Ectodermal cell (in vitro differentiated cells): ENCODE measurements around the gene DDX31.

Experiments used
- H3K27ac ChIP-seq: 2 replicates; pipeline ENCODE4 v1.7.0; 2013; ENCODE audit warnings: mild to moderate bottlenecking, low read depth, low read length; ENCODE audit not compliant: insufficient read depth, poor library complexity, severe bottlenecking
- H3K27me3 ChIP-seq: 2 replicates; pipeline ENCODE4 v1.7.0; 2013; ENCODE audit warnings: mild to moderate bottlenecking, low read length; ENCODE audit not compliant: insufficient read depth, control insufficient read depth, poor library complexity, severe bottlenecking
- H3K36me3 ChIP-seq: one replicate; pipeline ENCODE4 v1.7.0; 2013; ENCODE audit warnings: low read length; ENCODE audit not compliant: control insufficient read depth, insufficient read depth
- H3K4me1 ChIP-seq: one replicate; pipeline ENCODE4 v1.7.0; 2013; ENCODE audit warnings: low read length; ENCODE audit not compliant: control insufficient read depth, insufficient read depth
- H3K4me3 ChIP-seq: 2 replicates; pipeline ENCODE4 v1.7.0; 2013; ENCODE audit warnings: low read depth, low read length, control low read depth; ENCODE audit not compliant: insufficient read depth
- H3K9me3 ChIP-seq: 2 replicates; pipeline ENCODE4 v1.7.0; 2013; ENCODE audit warnings: mild to moderate bottlenecking, low read length, moderate library complexity; ENCODE audit not compliant: control insufficient read depth
- WGBS, 2 experiments: methylation state at CpG; one replicate each; pipeline ENCODE4 v1.1.7; 2013; ENCODE audit warnings: missing lambda C conversion rate in 2 of 2; 5-methylcytosine and 5-hydroxymethylcytosine counted together

DDX31 gene

DNA sequence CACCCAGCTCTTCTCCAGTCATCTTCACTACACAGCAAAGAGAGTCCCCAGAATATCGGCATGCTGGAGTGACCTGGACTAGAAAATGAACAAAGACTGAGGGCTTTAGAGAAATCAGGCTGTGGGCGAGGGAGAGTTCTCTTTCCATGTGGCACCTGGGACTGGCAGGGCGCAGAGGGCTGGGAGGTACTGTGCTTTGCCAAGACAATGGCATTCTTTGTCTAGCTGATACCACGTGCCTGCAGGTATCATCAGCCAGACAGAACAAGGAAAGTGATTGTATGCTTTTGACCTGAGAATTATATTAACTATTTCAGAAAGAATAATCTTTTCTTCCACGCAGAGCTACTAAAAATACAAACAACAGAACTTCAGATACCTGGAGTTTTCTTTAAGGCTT lies 30.5 kb downstream of the DDX31 start:
- Histone ChIP-seq H3K27me3 (no peaks in the 10 kb centered on the region), H3K4me1 (no peaks in the 10 kb centered on the region), H3K9me3 (no peaks in the 10 kb centered on the region), H3K4me3 (no peak overlapping the region), H3K27ac (no peak overlapping the region), H3K36me3 (peaks cover 11% of the 10 kb centered on the region)
- 94 to 99% methylated on average over 3 to 5 of the region's 5 CpGs for WGBS, 2 experiments

- WGBS, 2 experiments, result 95% methylated on average over 5 of the region's 5 CpGs
Observed at GRCh38 chr9:132638240-132638639, 31.5 kb downstream of the DDX31 start.

DNA sequence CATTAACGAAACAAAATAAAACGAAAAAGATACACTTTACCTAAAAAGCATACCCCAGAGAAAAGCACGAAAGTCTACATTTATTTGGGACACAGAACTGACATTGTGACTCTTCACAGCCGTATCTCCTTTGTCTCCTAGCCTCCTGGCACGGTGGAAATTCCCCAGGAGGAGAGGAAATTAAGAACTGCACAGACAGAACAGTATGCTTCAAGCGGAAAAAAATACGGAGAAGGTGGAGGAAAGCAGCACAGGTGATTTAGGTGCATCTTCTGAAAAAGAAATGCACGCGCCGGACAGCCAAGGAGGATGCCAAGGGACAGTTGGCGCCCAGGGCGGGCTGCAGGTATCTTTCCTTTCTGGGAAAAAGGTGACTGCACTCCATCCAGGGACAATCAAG lies 32.0 kb downstream of the DDX31 start:
- peaks cover 5% of the 10 kb centered on the region for H3K36me3 ChIP-seq
- H3K27me3 ChIP-seq, result no peaks in the 10 kb centered on the region
- H3K4me1 ChIP-seq, result no peaks in the 10 kb centered on the region
- 94 to 96% methylated on average over 12 of the region's 12 CpGs for WGBS, 2 experiments
- H3K9me3 ChIP-seq, result no peaks in the 10 kb centered on the region
- no peak overlapping the region for H3K4me3 ChIP-seq
- no peak overlapping the region for H3K27ac ChIP-seq

More at GRCh38 chr9:132638240-132638639, 31.5 kb downstream of the DDX31 start:
- Histone ChIP-seq H3K4me3 (no peak overlapping the region), H3K27ac (no peak overlapping the region), H3K36me3 (peaks cover 7% of the 10 kb centered on the region), H3K4me1 (no peaks in the 10 kb centered on the region), H3K27me3 (no peaks in the 10 kb centered on the region), H3K9me3 (no peaks in the 10 kb centered on the region)

GRCh38 chr9:132637351-132637750 lies 32.4 kb downstream of the DDX31 start:
- Histone ChIP-seq H3K36me3 (peaks cover 5% of the 10 kb centered on the region), H3K4me3 (no peak overlapping the region), H3K4me1 (no peaks in the 10 kb centered on the region), H3K27ac (no peak overlapping the region), H3K9me3 (no peaks in the 10 kb centered on the region), H3K27me3 (no peaks in the 10 kb centered on the region)
- WGBS, 2 experiments, result 94 to 95% methylated on average over 12 of the region's 12 CpGs

- no peaks in the 10 kb centered on the region for H3K4me1 ChIP-seq
- peaks cover 13% of the 10 kb centered on the region for H3K36me3 ChIP-seq
Observed at GRCh38 chr9:132634327-132634726, 35.5 kb downstream of the DDX31 start.

DNA sequence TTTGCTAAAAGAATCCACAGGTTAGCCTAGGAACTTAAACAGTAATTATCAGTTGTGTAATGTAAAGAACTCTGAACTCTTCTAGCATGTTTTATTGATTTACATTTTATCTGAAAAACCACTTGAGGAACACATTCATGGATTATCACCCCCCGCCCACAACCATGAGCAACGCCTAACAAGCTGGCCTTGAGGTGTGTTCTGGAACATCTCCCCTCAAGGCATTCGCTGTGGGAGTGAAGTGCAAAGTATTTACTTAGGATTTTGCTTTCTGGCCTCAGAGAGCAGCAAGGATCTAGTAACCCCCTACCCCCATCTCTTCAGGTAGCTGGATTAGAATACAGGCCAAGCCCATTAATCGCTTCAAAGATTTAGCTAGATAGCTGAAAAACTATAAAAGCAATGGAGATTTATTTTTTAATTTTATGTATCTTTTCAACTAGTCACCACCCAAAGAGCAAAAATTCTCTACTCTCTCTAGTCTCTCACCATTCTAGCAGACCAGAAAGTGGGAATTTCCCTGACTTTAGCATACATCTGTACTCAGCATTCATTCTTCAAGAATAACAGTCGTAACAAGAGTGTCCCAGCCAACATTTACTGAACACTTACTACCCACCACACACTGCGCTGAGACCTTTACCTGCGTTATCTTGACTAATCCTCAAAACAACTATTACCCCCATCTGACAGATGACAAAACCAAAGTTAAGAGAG lies 37.2 kb downstream of the DDX31 start:
- peaks cover 16% of the 10 kb centered on the region for H3K36me3 ChIP-seq
- H3K27me3 ChIP-seq, result no peaks in the 10 kb centered on the region
- H3K9me3 ChIP-seq, result no peaks in the 10 kb centered on the region
- 92 to 96% methylated on average over 5 to 7 of the region's 7 CpGs for WGBS, 2 experiments
- H3K27ac ChIP-seq, result no peak overlapping the region
- no peak overlapping the region for H3K4me3 ChIP-seq
- H3K4me1 ChIP-seq, result no peaks in the 10 kb centered on the region

More at GRCh38 chr9:132634327-132634726, 35.5 kb downstream of the DDX31 start:
- no peak overlapping the region for H3K27ac ChIP-seq
- no peaks in the 10 kb centered on the region for H3K27me3 ChIP-seq
- no peaks in the 10 kb centered on the region for H3K9me3 ChIP-seq
- no peak overlapping the region for H3K4me3 ChIP-seq
- 94 to 96% methylated on average over 3 of the region's 3 CpGs for whole genome bisulfite sequencing, 2 experiments

GRCh38 chr9:132631685-132632084 lies 38.1 kb downstream of the DDX31 start:
- no peak overlapping the region for H3K4me3 ChIP-seq
- H3K9me3 ChIP-seq, result no peaks in the 10 kb centered on the region
- H3K36me3 ChIP-seq, result peaks cover 18% of the 10 kb centered on the region
- H3K27me3 ChIP-seq, result no peaks in the 10 kb centered on the region
- 92 to 94% methylated on average over 7 of the region's 7 CpGs for WGBS, 2 experiments
- no peak overlapping the region for H3K27ac ChIP-seq
- no peaks in the 10 kb centered on the region for H3K4me1 ChIP-seq

- H3K27ac ChIP-seq, result no peak overlapping the region
- H3K36me3 ChIP-seq, result peaks cover 18% of the 10 kb centered on the region
- H3K4me3 ChIP-seq, result no peak overlapping the region
- H3K9me3 ChIP-seq, result no peaks in the 10 kb centered on the region
- no peaks in the 10 kb centered on the region for H3K27me3 ChIP-seq
- WGBS, 2 experiments, result 96% methylated on average over 5 of the region's 5 CpGs
- no peaks in the 10 kb centered on the region for H3K4me1 ChIP-seq
Observed at GRCh38 chr9:132631280-132631679, 38.5 kb downstream of the DDX31 start.

GRCh38 chr9:132630811-132631210 lies 39.0 kb downstream of the DDX31 start:
- Histone ChIP-seq H3K4me1 (no peaks in the 10 kb centered on the region), H3K9me3 (no peaks in the 10 kb centered on the region), H3K27ac (no peak overlapping the region), H3K27me3 (no peaks in the 10 kb centered on the region), H3K4me3 (no peak overlapping the region), H3K36me3 (peaks cover 18% of the 10 kb centered on the region)
- 95 to 98% methylated on average over 3 of the region's 3 CpGs for WGBS, 2 experiments

DNA sequence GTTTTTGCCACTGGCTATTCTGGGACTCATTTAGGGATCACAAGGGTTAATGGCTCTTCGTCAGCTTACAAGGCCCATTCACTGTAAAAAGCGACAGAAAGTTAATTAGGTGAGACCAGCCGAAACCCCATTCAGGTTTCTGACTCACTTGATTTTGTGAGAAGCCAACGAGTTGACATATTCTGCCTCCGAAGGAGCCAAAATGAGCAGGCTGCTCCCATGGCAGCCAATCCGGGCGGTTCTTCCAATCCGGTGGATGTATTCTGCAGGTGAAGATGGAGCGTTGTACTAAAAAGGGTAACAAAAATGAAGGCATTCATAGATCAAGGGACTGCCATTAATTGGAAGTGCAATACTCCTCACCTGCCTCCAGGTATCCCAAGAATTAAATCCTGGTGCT lies 39.7 kb downstream of the DDX31 start:
- Histone ChIP-seq H3K4me1 (no peaks in the 10 kb centered on the region), H3K36me3 (peaks cover 18% of the 10 kb centered on the region), H3K27ac (no peak overlapping the region), H3K27me3 (no peaks in the 10 kb centered on the region), H3K9me3 (no peaks in the 10 kb centered on the region), H3K4me3 (no peak overlapping the region)
- 88 to 90% methylated on average over 9 of the region's 9 CpGs for WGBS, 2 experiments
